NT2/D1 (cell line): ENCODE data around the gene PDGFC.

ENCODE experiments used
- SUZ12 ChIP-seq: IDR thresholded peaks from 2 replicates; pipeline ENCODE4 v1.6.1; 2011; ENCODE audit not compliant: insufficient read length, insufficient read depth; ENCODE audit errors: extremely low read depth
- YY1 ChIP-seq: IDR thresholded peaks from 2 replicates; pipeline ENCODE4 v1.6.1; 2011; ENCODE audit not compliant: insufficient read length, insufficient read depth
- ZNF274 ChIP-seq: IDR thresholded peaks from 2 replicates; pipeline ENCODE4 v1.6.1; 2011; ENCODE audit warnings: mild to moderate bottlenecking, low read depth, low read length

DNA sequence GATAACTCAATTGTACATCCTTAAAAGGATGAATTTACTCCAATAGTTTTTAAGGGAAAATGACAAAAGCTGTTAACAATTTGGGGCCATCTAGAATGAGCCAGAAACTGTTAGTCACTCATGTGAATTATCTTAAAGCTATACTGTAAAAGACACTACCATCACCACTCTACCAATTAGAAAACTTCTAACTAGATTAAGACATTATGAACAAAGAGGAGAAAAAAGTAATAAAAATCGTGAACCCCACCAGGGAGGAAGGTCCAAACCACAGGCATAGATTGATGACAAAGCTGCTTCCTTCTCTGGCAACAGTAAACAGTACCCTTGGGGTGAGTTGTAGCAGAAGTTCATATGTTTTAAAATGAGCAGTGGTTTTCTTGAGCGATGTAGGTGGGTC is 106.1 kb downstream of the PDGFC start:
- no peak for TF ChIP-seq YY1
- TF ChIP-seq ZNF274: no peak
- no peak for TF ChIP-seq SUZ12
